Natural killer cell treated with Interleukin-12 subunit alpha and Interleukin-12 subunit beta and Interleukin-15 and Interleukin-18, amount 100 ng/mL, for 72 hours (primary cell): ENCODE measurements around the gene CDH2. TPM values are rescaled to one million over a fixed set of nuclear protein-coding genes. Genes with fewer than 3 reads are reported as not detected.

Source experiments
- ATAC-seq, 2 donors: fragments of 150-1000 bp; cut with Tn5 transposase in 1 of 2; sonication (Bioruptor Pico), chemical (Tn5 transposase) in 1 of 2; 2 replicates each; pipeline ENCODE4 v1.10.0; 2021
- DNase-seq: peaks from one replicate; pipeline ENCODE4 v3.0.0; 2022; ENCODE audit warnings: low spot score
- H3K27ac Mint-ChIP-seq, 2 donors: 1 replicate in 1 of 2; 2 replicates in 1 of 2; pipeline ENCODE4 v1.8.0; 2022; ENCODE audit warnings: mixed read lengths in 2 of 2, mild to moderate bottlenecking in 1 of 2, moderate library complexity in 1 of 2
- H3K27me3 Mint-ChIP-seq, 2 donors: 1 replicate in 1 of 2; 2 replicates in 1 of 2; pipeline ENCODE4 v1.8.0; 2022; ENCODE audit warnings: mixed read lengths in 2 of 2
- H3K36me3 Mint-ChIP-seq: one replicate; pipeline ENCODE4 v1.8.0; 2022; ENCODE audit warnings: mixed read lengths
- H3K4me1 Mint-ChIP-seq, 2 donors: 1 replicate in 1 of 2; 2 replicates in 1 of 2; pipeline ENCODE4 v1.8.0; 2022; ENCODE audit warnings: low read depth in 2 of 2, mixed read lengths in 2 of 2, mild to moderate bottlenecking in 1 of 2
- H3K4me3 Mint-ChIP-seq: one replicate; pipeline ENCODE4 v1.8.0; 2022; ENCODE audit warnings: mixed read lengths
- H3K9me3 Mint-ChIP-seq: 2 replicates; pipeline ENCODE4 v1.8.0; 2022; ENCODE audit warnings: mixed read lengths
- total RNA-seq, 2 donors: library from RNA; stranded (reverse); gene quantifications; one replicate each; pipeline ENCODE4 v1.2.3, GENCODE V29; 2022

The CDH2 gene
- total RNA-seq, 2 donors from 2014 or later = 1.4 TPM; not detected in 1

DNA sequence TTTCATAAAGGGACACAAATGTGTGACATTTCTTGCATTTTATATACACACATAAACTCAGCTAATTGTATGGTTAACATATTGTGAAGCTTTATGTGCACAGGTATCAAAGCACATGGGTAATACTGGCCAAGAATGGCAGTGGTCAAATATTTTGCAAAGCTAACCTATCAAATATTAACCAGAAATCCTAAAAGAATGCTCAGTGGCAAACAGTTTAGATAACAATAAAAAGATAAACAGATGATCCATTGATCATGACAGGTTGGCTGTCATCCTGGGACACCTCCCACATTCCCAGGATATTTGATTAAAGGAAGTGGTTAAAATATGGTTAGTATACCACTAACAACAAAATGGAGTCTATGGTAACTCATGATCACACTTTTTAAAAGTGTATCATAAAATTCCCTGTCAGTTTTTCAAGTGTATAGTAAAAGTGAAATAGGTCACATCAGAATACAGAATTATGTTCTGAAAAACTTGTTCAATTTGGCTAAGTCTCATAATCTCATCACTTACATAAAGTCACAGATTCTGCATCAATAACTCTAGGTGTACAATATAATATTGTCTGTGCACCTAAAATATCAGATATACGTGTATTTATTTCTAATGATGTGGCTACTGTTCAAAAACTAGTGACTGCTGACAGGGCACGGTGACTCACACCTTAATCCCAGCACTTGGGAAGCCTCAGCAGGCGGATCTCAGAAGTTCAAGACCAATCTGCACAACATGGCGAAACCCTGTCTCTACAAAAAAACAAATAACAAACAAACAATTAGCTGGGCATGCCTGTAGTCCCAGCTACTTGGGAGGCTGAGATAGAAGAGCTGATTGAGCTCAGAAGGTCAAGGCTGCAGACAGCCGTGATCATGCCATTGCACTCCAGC is 48.9 kb downstream of the CDH2 start:
- no peaks in the 10 kb centered on the region for H3K4me1 Mint-ChIP-seq
- ATAC-seq = no peak
- no peak overlapping the region for H3K27ac Mint-ChIP-seq
- no peaks in the 10 kb centered on the region for H3K27me3 Mint-ChIP-seq
- H3K9me3 Mint-ChIP-seq = peaks cover 5% of the 10 kb centered on the region
- H3K36me3 Mint-ChIP-seq = no peaks in the 10 kb centered on the region
- no peak overlapping the region for H3K4me3 Mint-ChIP-seq
- DNase-seq = no peak

DNA sequence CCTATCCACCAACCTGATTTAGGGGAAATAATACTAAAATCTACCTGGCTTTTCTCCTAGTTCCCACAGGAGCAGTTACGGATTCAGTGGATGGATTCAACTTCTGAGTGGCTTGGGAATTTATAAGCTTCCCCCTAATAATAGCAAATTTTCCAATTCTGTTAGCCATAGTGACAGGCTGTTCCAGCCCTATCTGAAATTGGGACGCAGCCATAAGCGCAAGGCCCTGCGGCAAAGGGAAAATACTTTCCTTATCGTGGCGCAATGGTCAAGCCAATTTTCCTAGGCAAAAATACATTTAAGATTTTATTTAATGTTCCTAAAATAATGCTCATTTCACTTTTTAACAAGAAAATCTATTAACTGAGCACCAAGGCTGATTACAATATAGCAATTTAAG is 49.7 kb downstream of the CDH2 start:
- Mint-ChIP-seq H3K4me3 (no peak overlapping the region), H3K4me1 (no peaks in the 10 kb centered on the region), H3K9me3 (peaks cover 5% of the 10 kb centered on the region), H3K27ac (no peak overlapping the region), H3K27me3 (no peaks in the 10 kb centered on the region), H3K36me3 (no peaks in the 10 kb centered on the region)
- no peak for ATAC-seq
- no peak for DNase-seq

DNA sequence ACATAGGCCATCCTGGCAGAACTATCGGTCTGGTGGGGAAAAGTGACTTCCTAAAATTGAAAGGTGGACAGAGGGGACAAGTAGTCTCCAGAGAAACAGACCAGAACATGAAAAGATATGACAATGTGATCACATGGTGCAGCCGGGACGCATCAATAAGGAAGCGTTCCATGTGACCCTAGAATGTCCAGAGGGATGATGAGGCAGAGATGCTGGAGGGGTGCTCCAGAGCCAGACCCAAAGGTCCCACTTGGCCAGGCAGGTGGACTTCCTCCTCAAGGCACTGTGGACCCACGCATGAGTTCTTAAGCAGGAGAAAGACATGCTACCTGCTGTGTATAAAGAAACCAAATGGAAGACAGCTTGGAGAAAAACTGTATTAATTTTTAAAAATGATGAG is 50.2 kb downstream of the CDH2 start:
- H3K4me3 Mint-ChIP-seq = no peak overlapping the region
- H3K27me3 Mint-ChIP-seq = no peaks in the 10 kb centered on the region
- no peak for ATAC-seq
- no peak overlapping the region for H3K27ac Mint-ChIP-seq
- peaks cover 1% of the 10 kb centered on the region for H3K9me3 Mint-ChIP-seq
- DNase-seq = no peak
- H3K4me1 Mint-ChIP-seq = no peaks in the 10 kb centered on the region
- H3K36me3 Mint-ChIP-seq = no peaks in the 10 kb centered on the region

DNA sequence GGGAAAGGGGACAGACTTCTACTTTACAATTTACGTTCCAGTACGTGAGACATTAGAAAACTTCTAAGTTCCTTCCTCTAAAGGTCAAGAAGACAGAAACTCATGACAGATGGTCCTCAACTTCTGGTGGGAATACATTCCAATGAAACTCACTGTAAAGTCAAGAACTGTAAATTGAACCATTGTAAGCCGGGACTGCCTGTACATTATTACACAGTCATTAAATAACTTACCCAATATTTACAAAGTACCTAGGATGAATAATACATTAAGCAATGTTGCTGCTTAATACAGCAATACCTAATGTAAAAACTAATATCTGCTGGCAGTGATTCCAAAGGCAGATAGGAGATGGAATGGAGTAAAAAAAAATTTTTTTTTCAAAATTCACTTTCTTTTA is 51.9 kb downstream of the CDH2 start:
- DNase-seq = no peak
- Mint-ChIP-seq H3K9me3 (peaks cover 5% of the 10 kb centered on the region), H3K27ac (no peak overlapping the region), H3K4me3 (no peak overlapping the region), H3K27me3 (no peaks in the 10 kb centered on the region), H3K36me3 (no peaks in the 10 kb centered on the region), H3K4me1 (no peaks in the 10 kb centered on the region)
- ATAC-seq = no peak

DNA sequence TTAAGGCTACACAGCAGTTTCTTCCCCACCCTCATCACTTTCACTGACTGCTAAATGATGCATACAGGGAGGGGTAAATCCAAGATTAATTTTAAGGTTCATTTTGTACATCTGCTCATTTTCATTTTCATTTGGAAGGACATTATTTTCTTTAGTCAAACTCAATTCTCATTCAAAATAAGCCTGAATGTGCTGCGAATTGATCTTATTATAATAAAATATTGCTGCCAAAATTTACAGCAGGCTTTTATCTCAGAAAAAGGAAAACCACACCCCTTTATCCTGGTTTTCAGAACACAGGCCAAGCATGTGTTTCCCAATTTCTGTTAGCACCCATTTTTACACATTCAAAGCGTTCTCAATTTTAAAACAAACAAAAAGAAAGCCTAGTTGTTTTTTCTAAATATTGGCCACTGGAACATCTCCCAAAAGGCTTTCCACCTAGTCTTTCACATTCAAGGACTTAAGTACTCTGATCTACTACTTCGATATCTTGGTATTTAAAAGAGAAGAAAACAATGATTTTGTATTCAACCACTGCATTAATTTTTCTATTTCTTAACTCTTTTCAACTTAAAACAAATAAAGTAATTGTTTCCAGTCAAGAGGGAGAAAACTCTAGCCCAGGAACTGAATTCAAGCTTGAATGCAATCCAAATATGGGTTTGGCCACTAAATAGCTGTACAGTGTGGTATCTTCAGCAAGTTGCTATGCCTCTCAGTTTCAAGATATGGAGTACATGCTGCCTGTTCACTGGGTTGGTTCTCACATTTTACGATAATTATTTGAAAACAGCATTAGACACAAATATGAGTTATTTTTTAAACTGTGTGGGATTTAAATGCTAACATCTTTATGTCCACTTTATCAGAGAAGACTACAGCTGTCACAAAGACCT is 52.5 kb downstream of the CDH2 start:
- Mint-ChIP-seq H3K27me3 (no peaks in the 10 kb centered on the region), H3K9me3 (peaks cover 10% of the 10 kb centered on the region), H3K36me3 (no peaks in the 10 kb centered on the region), H3K27ac (no peak overlapping the region), H3K4me1 (no peaks in the 10 kb centered on the region), H3K4me3 (no peak overlapping the region)
- DNase-seq (no peak), ATAC-seq (no peak)

DNA sequence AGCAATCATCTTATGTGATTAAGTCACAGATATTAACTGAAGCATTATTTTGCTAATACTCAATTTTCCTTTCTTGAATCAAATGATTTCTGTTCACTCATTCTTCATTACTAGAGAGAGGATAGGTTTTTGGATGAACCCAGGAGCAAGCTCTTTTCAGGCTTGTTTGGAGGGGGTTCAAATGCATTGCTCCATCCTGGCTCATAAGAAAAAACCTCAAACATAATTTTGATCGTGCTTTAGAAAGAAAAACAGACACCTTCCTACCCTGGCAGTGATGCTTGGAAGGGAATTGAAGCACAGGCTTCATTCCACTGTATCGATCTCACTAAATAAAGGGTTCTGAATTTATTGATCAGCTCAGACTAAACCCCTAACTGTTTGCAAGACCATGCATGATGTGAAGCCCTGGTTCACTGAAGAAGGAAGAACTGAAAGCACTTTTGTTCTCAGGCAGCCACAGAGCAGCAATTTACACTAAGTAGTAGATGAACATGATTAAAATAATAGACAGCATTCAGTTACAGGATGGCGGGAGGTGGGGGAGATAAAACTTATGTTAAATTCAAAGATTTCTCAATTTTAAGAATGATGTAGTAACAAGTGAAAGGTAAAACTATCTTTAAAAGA is 53.4 kb downstream of the CDH2 start:
- no peak for ATAC-seq
- Mint-ChIP-seq H3K27me3 (no peaks in the 10 kb centered on the region), H3K9me3 (peaks cover 10% of the 10 kb centered on the region), H3K36me3 (no peaks in the 10 kb centered on the region), H3K4me1 (no peaks in the 10 kb centered on the region), H3K27ac (no peak overlapping the region), H3K4me3 (no peak overlapping the region)
- DNase-seq = no peak

DNA sequence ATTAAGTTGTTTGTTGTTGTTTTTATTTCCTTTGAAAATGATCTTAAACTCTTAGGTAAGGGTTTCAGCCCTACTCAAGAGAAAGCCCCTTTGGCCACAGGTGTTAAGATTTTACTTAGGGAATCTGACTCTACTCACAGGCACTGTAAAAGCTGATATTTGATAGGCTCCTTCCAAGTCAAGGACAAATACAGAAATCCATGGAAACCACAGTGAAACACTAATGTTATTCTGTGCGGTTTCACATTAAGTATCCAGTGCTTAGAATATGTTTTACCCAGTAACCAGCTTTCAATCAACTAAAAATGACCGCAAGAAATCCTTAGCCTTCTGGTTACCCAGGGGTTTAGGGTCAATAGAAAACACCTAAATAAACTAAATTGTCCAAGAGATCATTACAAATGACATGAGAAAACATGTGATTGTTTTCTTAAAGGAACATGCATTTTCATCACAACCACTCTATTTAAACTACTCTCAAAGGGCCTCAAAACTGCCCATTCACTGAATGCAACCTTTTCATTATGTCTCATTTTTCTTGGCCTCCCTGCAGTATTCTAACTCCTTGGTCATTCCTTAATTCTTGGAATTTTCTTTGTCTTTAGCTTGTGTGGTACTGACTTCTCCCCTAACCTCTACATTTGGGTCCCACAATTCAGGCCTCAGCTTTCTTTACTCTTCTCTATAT is 56.0 kb downstream of the CDH2 start:
- Mint-ChIP-seq H3K4me3 (no peak overlapping the region), H3K4me1 (no peaks in the 10 kb centered on the region), H3K27ac (no peak overlapping the region), H3K9me3 (peaks cover 10% of the 10 kb centered on the region), H3K36me3 (no peaks in the 10 kb centered on the region), H3K27me3 (no peaks in the 10 kb centered on the region)
- ATAC-seq = no peak
- DNase-seq = no peak

DNA sequence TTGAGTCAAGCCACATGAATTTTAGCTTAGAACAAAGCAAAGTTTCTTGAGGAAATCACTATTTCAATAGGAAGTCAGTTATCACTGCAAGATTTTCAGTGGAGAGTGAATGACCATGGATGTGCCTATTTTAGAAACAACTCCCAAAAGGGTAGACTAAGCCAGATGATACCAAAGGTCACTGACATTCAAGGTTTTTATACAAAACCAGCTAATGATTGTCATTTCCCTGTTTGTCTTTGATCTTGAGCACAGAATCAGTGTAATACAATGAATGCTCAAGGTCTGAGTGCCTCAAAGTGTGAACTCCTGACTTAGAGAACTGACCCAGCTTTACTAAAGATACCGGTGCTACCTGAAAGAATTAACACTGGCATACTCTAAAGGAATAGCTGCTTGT is 60.5 kb downstream of the CDH2 start:
- H3K27me3 Mint-ChIP-seq = no peaks in the 10 kb centered on the region
- no peaks in the 10 kb centered on the region for H3K4me1 Mint-ChIP-seq
- ATAC-seq (no peak), DNase-seq (no peak)
- H3K4me3 Mint-ChIP-seq = no peak overlapping the region
- H3K27ac Mint-ChIP-seq = no peak overlapping the region
- H3K36me3 Mint-ChIP-seq = no peaks in the 10 kb centered on the region
- H3K9me3 Mint-ChIP-seq = peaks cover 9% of the 10 kb centered on the region

DNA sequence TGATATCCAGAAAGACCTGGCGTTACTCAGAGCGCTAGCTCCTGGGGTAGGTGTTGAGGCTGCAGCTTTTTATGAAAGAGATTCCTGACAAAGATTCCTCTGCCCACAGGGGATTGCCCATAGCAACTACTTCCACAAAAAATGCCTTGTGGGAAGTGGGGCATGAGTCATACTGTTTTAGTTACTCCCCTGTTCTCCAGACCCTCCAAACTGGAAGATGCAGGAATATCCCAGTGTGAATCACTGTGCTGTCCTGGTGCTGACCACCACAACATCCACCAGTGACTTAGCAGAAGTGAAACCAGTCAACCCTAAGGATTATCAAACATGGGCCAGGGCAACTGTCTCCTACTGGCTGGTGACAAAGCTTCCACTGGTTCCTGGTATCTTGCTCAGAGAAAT is 61.8 kb downstream of the CDH2 start:
- DNase-seq = no peak
- Mint-ChIP-seq H3K4me3 (no peak overlapping the region), H3K27me3 (no peaks in the 10 kb centered on the region), H3K4me1 (no peaks in the 10 kb centered on the region), H3K27ac (no peak overlapping the region), H3K36me3 (no peaks in the 10 kb centered on the region), H3K9me3 (peaks cover 5% of the 10 kb centered on the region)
- ATAC-seq = no peak

DNA sequence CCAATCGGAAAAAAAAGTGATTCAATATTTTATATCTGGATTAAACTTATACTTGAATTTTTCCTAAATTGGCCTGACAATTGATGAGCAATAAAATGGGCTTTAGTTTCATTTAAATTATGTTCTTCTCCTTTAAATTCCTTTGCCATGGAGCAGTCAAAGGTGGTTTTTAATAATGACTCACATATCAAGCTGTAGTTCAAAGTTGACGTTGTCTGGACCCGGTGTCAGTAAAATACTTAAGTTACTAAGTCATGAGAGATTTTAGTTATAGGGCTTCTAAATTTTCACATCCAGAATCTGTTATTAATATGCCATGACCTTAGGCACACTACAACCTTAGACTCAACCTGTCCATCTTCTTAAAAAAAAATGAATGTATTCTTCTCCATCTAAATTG is 62.5 kb downstream of the CDH2 start:
- Mint-ChIP-seq H3K4me1 (no peaks in the 10 kb centered on the region), H3K36me3 (no peaks in the 10 kb centered on the region), H3K27ac (no peak overlapping the region), H3K27me3 (no peaks in the 10 kb centered on the region), H3K4me3 (no peak overlapping the region), H3K9me3 (no peaks in the 10 kb centered on the region)
- no peak for DNase-seq
- ATAC-seq = no peak

DNA sequence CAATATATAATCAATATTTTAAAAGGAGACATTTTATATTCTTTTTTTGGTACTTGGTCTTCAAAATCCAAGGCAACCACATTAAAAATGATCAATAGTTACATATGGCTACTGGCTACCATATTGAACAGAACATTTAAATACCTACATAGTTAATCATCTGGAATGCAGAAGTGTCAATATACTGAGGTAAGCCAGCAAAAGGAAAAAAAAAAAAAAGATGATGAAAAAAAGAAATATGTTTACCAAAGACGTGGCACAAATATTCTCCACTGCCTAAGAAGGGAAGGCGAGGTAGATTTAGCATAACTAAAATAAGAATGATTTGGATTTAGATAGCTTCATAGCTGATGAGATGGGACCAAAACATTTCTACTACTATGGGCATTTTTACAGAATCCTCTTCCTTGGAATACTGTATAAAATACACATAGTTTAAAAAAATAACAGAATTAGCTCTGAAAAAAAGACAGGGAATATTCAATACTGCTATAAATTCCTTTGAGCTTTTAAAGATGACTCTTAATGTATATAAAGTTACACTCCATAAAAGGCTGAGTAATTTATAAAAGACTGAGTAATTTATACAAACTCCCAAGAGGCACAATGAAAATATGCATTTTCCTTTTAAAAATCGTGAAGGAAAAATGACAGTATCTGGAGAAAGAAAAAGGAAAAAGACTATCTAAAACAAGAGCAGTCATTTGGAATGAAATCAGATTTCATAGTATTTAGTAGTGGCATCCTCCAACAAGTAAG is 63.5 kb downstream of the CDH2 start:
- Mint-ChIP-seq H3K27ac (no peak overlapping the region), H3K4me1 (no peaks in the 10 kb centered on the region), H3K4me3 (no peak overlapping the region), H3K27me3 (no peaks in the 10 kb centered on the region), H3K36me3 (no peaks in the 10 kb centered on the region), H3K9me3 (no peaks in the 10 kb centered on the region)
- ATAC-seq (no peak), DNase-seq (no peak)

DNA sequence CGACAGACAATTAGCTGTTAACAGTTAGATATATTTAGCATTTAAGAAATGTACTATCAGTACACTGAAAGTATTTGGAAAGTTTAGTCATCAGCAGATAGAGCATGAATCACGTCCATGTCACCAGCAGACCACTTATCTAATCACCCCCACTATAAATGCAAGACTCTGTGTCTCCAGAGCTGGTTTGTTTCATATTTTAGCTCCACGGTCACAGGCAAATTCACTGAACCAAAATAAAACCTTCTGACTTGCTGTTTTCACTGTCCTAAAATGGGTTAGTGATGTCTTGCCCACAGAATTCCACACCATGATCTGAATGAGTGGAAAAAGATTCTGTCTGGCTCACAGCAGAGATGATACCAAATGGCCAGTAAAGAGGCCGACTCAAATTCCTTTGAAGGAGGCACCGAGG is 64.9 kb downstream of the CDH2 start:
- Mint-ChIP-seq H3K27ac (no peak overlapping the region), H3K4me3 (no peak overlapping the region), H3K36me3 (no peaks in the 10 kb centered on the region), H3K27me3 (no peaks in the 10 kb centered on the region), H3K4me1 (no peaks in the 10 kb centered on the region), H3K9me3 (no peaks in the 10 kb centered on the region)
- DNase-seq (no peak), ATAC-seq (no peak)

DNA sequence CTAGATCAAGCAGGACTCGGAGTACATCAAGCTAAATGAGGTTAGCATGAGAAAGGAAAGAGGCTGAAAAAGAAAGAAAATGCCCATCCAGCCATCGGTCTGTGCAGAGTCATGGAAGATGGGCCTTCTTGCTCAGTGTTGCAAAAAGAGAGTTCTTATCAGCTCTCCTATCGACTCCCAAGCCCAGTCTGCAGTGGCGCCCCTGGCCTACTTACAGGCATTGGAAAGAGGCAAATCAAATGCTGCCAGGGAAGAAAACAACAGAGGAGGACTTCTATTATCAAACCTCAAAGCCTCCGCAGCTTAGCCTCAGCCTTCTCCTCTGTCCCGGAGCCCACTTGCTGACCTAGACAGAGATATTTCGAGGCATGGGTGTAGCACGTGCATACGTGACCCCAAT is 66.0 kb downstream of the CDH2 start:
- H3K27ac Mint-ChIP-seq = no peak overlapping the region
- no peak for ATAC-seq
- H3K4me3 Mint-ChIP-seq = no peak overlapping the region
- no peaks in the 10 kb centered on the region for H3K4me1 Mint-ChIP-seq
- no peaks in the 10 kb centered on the region for H3K9me3 Mint-ChIP-seq
- no peak for DNase-seq
- H3K27me3 Mint-ChIP-seq = no peaks in the 10 kb centered on the region
- H3K36me3 Mint-ChIP-seq = no peaks in the 10 kb centered on the region
